WTC11 (cell line): ENCODE data around the gene SDR9C7. TPM values are rescaled to one million over a fixed set of nuclear protein-coding genes. Genes with fewer than 3 reads are reported as not detected.
"Not testable (repeated sequence)": the region's sequence is repeated elsewhere in the genome, so short reads cannot be mapped to it uniquely, and the experiment has no call there.

Experiments used
- ATAC-seq: fragments of 200-7000 bp; cut with Tn5 transposase; 2 replicates; pipeline ENCODE4 v1.10.0; 2021; ENCODE audit warnings: mild to moderate bottlenecking, moderate library complexity
- CTCF ChIA-PET: fragments of 300-600 bp; sonication (Branson Sonifier 250); formaldehyde crosslinking; loops from one replicate; lab custom pipeline; 2021; ENCODE audit warnings: antibody characterized with exemption; lab: Charles Lee
- POLR2A ChIA-PET: fragments of 350-600 bp; sonication (Branson Sonifier 250); formaldehyde crosslinking; loops from one replicate; lab custom pipeline; 2021; ENCODE audit warnings: antibody characterized with exemption; lab: Charles Lee
- DNase-seq: peaks from one replicate; pipeline ENCODE4 v3.0.0; 2021; ENCODE audit warnings: low spot score
- H3K27ac Mint-ChIP-seq: 2 replicates; pipeline ENCODE4 v1.8.0; 2021; ENCODE audit warnings: mixed read lengths
- H3K27me3 Mint-ChIP-seq: 2 replicates; pipeline ENCODE4 v1.8.0; 2021; ENCODE audit warnings: low read depth, mild to moderate bottlenecking, moderate library complexity, mixed read lengths
- H3K36me3 Mint-ChIP-seq: 2 replicates; pipeline ENCODE4 v1.8.0; 2021; ENCODE audit warnings: mixed read lengths
- H3K4me1 Mint-ChIP-seq: 2 replicates; pipeline ENCODE4 v1.8.0; 2022; ENCODE audit warnings: mixed read lengths
- H3K4me3 Mint-ChIP-seq: 2 replicates; pipeline ENCODE4 v1.8.0; 2021; ENCODE audit warnings: mild to moderate bottlenecking, moderate library complexity, mixed read lengths
- H3K9me3 Mint-ChIP-seq: 2 replicates; pipeline ENCODE4 v1.8.0; 2021; ENCODE audit warnings: mixed read lengths
- AR ChIP-seq: fragments of 250-450 bp; sonication (Bioruptor Pico); IDR thresholded peaks from 2 replicates; pipeline ENCODE4 v1.9.0; 2021; ENCODE audit warnings: mild to moderate bottlenecking
- E2F1 ChIP-seq: sonication (generic); formaldehyde crosslinking; IDR thresholded peaks from 2 replicates; pipeline ENCODE4 v1.8.0; 2022; ENCODE audit warnings: mild to moderate bottlenecking, missing genetic modification reagents
- FOXK1 ChIP-seq: sonication (generic); formaldehyde crosslinking; IDR thresholded peaks from 2 replicates; pipeline ENCODE4 v1.8.0; 2022; ENCODE audit warnings: mild to moderate bottlenecking, moderate library complexity, missing genetic modification reagents
- GABPB1 ChIP-seq: sonication (generic); formaldehyde crosslinking; IDR thresholded peaks from 2 replicates; pipeline ENCODE4 v1.8.1; 2023; ENCODE audit warnings: mild to moderate bottlenecking, missing genetic modification reagents
- HMGA2 ChIP-seq: fragments of 250-450 bp; sonication (Bioruptor Pico); IDR thresholded peaks from 2 replicates; pipeline ENCODE4 v1.4.0; 2021; ENCODE audit warnings: mild to moderate bottlenecking, moderate library complexity
- MXD4 ChIP-seq: fragments of 250-450 bp; sonication (Bioruptor Pico); IDR thresholded peaks from 2 replicates; pipeline ENCODE4 v1.8.0; 2021; ENCODE audit warnings: mild to moderate bottlenecking, moderate library complexity, borderline replicate concordance
- NFE2L1 ChIP-seq: sonication (generic); formaldehyde crosslinking; IDR thresholded peaks from 2 replicates; pipeline ENCODE4 v1.8.1; 2023; ENCODE audit warnings: missing genetic modification reagents
- NR2C2 ChIP-seq: sonication (generic); formaldehyde crosslinking; IDR thresholded peaks from 2 replicates; pipeline ENCODE4 v1.8.0; 2022; ENCODE audit warnings: mild to moderate bottlenecking, missing genetic modification reagents
- RELA ChIP-seq: sonication (generic); formaldehyde crosslinking; IDR thresholded peaks from 2 replicates; pipeline ENCODE4 v1.8.1; 2022; ENCODE audit warnings: missing genetic modification reagents, mild to moderate bottlenecking, borderline replicate concordance
- SMAD3 ChIP-seq: sonication (generic); formaldehyde crosslinking; IDR thresholded peaks from 2 replicates; pipeline ENCODE4 v1.8.0; 2022; ENCODE audit warnings: missing genetic modification reagents, mild to moderate bottlenecking, borderline replicate concordance
- SP1 ChIP-seq: sonication (generic); formaldehyde crosslinking; conservative IDR thresholded peaks from 2 replicates; pipeline ENCODE4 v1.8.1; 2022; ENCODE audit warnings: missing genetic modification reagents
- TCF7 ChIP-seq: sonication (generic); formaldehyde crosslinking; IDR thresholded peaks from 2 replicates; pipeline ENCODE4 v1.8.0; 2022; ENCODE audit warnings: mild to moderate bottlenecking, low read depth, missing genetic modification reagents, moderate library complexity
- TEAD1 ChIP-seq: sonication (generic); formaldehyde crosslinking; IDR thresholded peaks from 2 replicates; pipeline ENCODE4 v1.8.0; 2022; ENCODE audit warnings: mild to moderate bottlenecking, missing genetic modification reagents
- TP53 ChIP-seq: sonication (generic); formaldehyde crosslinking; IDR thresholded peaks from 2 replicates; pipeline ENCODE4 v1.8.1; 2023; ENCODE audit warnings: mild to moderate bottlenecking, missing genetic modification reagents
- USF1 ChIP-seq: sonication (generic); formaldehyde crosslinking; IDR thresholded peaks from 2 replicates; pipeline ENCODE4 v1.8.0; 2022; ENCODE audit warnings: mild to moderate bottlenecking, missing genetic modification reagents
- ZNF317 ChIP-seq: sonication (generic); formaldehyde crosslinking; IDR thresholded peaks from 2 replicates; pipeline ENCODE4 v1.8.1; 2023; ENCODE audit warnings: low read depth, mild to moderate bottlenecking, moderate library complexity, missing genetic modification reagents, borderline replicate concordance
- total RNA-seq: library from RNA; stranded (reverse); gene quantifications from 3 replicates; pipeline ENCODE4 v1.2.3, GENCODE V29; 2021
- TF ChIP-seq, protein P1 (sequence below): sonication (generic); formaldehyde crosslinking; IDR thresholded peaks from 2 replicates; pipeline ENCODE4 v1.8.0; 2022; ENCODE audit warnings: missing genetic modification reagents
- TF ChIP-seq, protein P2 (sequence below): fragments of 200-600 bp; IDR thresholded peaks from 2 replicates; pipeline ENCODE4 v1.8.0; 2022; ENCODE audit warnings: antibody characterized with exemption

SDR9C7 gene
- total RNA-seq, 1 experiment from 2014 or later, result not detected

DNA sequence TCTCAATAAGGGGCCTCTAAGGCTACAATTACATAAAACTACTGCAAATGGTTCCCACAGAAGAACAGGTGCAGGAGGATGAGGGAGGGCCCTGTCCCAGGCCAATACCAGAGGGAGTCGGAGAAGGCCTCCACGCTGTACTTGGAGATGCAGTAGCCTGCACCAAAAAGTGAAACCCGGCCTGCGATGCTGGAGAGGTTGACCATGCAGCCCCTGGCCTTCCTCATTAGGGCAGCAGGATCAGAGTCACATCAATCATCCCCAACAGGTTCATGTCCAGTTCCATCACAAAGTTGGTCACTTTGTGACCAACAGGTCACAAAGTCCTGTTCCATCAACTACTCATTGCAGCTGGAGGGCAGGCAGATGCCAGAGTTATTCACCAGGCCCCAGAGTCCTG lies 49.2 kb upstream of the SDR9C7 start (continued):
- TF ChIP-seq NR2C2, result no peak
- no peak for TF ChIP-seq RELA (CRISPR knock-in tag)

DNA sequence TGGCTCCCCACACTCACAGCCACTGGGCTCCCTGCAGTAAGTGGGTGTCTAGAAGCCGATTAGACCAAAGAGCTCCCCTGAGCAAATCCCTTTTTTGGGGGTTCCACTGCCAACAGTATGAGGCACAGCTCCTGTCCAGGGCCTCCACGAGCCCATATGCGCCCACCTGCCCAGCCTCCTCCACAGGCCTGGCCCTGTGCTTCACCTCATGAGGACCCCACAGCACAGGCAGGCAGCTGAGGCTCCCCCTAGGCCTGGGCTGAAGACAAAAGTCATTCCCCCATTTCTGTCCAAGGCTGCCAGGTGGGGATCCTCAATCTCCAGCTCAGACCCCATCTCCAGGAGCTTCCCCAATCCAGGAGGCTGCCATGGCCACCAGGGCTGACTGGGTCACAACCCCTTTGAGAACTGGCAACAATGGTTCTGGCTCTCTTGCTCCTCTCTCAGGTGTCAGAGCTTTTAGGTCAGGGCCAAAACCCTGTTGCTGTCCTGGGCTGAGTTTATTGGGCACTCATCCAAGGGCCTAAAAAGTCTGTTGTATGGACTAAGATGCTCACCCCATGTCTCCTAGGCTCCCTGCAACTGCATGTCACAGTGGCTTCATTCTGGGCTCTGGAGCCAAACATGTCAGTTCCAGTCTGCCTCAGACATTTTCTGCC lies 48.5 kb upstream of the SDR9C7 start:
- POLR2A ChIA-PET, CTCF ChIA-PET, H3K4me1 Mint-ChIP-seq: not testable (repeated sequence)

DNA sequence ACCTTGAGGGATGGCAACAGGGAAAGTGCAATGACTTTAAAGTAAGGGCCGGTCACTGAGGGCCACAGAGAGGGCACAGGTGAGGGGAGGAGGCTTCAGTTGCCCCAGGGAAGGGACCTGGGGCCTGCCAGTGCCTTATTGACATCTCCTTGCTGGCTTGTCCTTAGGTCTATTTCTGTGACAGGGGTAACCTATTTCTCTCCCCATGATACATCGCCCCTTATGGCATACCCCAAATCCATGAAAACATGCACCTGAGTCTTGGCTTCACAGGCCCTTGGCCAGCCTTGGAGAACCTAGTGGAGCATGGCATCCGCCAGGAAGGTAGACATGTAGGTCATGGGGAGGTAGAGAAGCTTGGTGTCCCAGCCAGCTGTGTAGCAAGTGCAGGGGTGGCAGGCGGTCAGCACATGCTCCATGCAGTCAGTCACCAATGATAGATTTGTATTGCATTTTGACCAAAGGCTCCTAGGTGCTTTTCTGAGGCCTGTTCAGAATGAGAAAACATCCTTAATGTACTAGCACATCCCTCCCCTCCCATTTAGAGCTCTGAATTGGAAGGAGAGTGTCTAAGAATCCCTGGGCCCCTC lies 46.8 kb upstream of the SDR9C7 start:
- POLR2A ChIA-PET, result no interaction called here
- DNase-seq, result no peak
- Mint-ChIP-seq H3K27ac (no peak overlapping the region), H3K36me3 (no peaks in the 10 kb centered on the region), H3K4me3 (no peak overlapping the region), H3K9me3 (peaks cover 14% of the 10 kb centered on the region), H3K27me3 (no peaks in the 10 kb centered on the region; the same call in 1 of the 2 replicates), H3K4me1 (no peaks in the 10 kb centered on the region)
- no peak for ATAC-seq
- no peak for TF ChIP-seq SMAD3 (CRISPR knock-in tag)
- no peak for TF ChIP-seq TP53
- TF ChIP-seq TEAD1, result no peak
- CTCF ChIA-PET, result no interaction called here

More for the DNA sequence above, 48.5 kb upstream of the SDR9C7 start:
- not testable (repeated sequence) for DNase-seq, H3K27ac Mint-ChIP-seq, H3K27me3 Mint-ChIP-seq, H3K4me3 Mint-ChIP-seq, H3K36me3 Mint-ChIP-seq, ATAC-seq
- peaks cover 11% of the 10 kb centered on the region for H3K9me3 Mint-ChIP-seq

DNA sequence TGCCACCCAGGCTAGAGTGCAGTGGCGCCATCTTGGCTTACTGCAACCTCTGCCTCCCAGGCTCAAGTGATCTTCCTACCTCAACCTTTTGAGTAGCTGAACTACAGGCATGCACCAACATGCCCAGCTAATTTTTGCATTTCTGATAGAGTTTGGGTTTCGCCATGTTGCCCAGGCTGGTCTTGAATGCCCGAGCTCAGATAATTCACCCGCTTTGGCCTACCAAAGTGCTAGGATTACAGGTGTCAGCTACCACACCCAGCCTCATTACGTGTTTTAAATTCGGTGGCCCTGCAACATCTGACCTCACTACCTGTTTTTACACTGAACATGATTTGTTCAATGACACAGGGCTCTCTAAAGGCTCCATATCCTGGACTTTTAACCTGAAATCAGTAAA lies 46.1 kb upstream of the SDR9C7 start:
- no peak for DNase-seq
- no peak for ATAC-seq

More for the DNA sequence above, 46.1 kb upstream of the SDR9C7 start:
- H3K27ac Mint-ChIP-seq, result no peak overlapping the region
- no peak overlapping the region for H3K4me3 Mint-ChIP-seq
- ChIA-PET POLR2A (no interaction called here), CTCF (no interaction called here)
- no peaks in the 10 kb centered on the region; the same call in 1 of the 2 replicates for H3K27me3 Mint-ChIP-seq
- no peaks in the 10 kb centered on the region for H3K36me3 Mint-ChIP-seq
- H3K9me3 Mint-ChIP-seq, result peaks cover 14% of the 10 kb centered on the region
- H3K4me1 Mint-ChIP-seq, result no peaks in the 10 kb centered on the region
- TF ChIP-seq RELA (CRISPR knock-in tag) (no peak), USF1 (CRISPR knock-in tag) (no peak), GABPB1 (CRISPR knock-in tag) (no peak), MXD4 (no peak), FOXK1 (CRISPR knock-in tag) (no peak), TCF7 (CRISPR knock-in tag) (no peak), AR (CRISPR knock-in tag) (no peak), HMGA2 (CRISPR knock-in tag) (no peak), NFE2L1 (CRISPR knock-in tag) (no peak), SP1 (no peak), ZNF317 (no peak), E2F1 (CRISPR knock-in tag) (no peak)
- TF ChIP-seq, protein P1, sequence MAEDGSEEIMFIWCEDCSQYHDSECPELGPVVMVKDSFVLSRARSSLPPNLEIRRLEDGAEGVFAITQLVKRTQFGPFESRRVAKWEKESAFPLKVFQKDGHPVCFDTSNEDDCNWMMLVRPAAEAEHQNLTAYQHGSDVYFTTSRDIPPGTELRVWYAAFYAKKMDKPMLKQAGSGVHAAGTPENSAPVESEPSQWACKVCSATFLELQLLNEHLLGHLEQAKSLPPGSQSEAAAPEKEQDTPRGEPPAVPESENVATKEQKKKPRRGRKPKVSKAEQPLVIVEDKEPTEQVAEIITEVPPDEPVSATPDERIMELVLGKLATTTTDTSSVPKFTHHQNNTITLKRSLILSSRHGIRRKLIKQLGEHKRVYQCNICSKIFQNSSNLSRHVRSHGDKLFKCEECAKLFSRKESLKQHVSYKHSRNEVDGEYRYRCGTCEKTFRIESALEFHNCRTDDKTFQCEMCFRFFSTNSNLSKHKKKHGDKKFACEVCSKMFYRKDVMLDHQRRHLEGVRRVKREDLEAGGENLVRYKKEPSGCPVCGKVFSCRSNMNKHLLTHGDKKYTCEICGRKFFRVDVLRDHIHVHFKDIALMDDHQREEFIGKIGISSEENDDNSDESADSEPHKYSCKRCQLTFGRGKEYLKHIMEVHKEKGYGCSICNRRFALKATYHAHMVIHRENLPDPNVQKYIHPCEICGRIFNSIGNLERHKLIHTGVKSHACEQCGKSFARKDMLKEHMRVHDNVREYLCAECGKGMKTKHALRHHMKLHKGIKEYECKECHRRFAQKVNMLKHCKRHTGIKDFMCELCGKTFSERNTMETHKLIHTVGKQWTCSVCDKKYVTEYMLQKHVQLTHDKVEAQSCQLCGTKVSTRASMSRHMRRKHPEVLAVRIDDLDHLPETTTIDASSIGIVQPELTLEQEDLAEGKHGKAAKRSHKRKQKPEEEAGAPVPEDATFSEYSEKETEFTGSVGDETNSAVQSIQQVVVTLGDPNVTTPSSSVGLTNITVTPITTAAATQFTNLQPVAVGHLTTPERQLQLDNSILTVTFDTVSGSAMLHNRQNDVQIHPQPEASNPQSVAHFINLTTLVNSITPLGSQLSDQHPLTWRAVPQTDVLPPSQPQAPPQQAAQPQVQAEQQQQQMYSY (CRISPR knock-in tag), result no peak
- TF ChIP-seq, protein P2, sequence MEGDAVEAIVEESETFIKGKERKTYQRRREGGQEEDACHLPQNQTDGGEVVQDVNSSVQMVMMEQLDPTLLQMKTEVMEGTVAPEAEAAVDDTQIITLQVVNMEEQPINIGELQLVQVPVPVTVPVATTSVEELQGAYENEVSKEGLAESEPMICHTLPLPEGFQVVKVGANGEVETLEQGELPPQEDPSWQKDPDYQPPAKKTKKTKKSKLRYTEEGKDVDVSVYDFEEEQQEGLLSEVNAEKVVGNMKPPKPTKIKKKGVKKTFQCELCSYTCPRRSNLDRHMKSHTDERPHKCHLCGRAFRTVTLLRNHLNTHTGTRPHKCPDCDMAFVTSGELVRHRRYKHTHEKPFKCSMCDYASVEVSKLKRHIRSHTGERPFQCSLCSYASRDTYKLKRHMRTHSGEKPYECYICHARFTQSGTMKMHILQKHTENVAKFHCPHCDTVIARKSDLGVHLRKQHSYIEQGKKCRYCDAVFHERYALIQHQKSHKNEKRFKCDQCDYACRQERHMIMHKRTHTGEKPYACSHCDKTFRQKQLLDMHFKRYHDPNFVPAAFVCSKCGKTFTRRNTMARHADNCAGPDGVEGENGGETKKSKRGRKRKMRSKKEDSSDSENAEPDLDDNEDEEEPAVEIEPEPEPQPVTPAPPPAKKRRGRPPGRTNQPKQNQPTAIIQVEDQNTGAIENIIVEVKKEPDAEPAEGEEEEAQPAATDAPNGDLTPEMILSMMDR, result no peak
